ENCODE data around the gene ERICH6B. TPM values are rescaled to one million over a fixed set of nuclear protein-coding genes. Genes with fewer than 3 reads are reported as not detected.

ERICH6B gene
- total RNA-seq, 1 experiment from 2014 or later = not detected

DNA sequence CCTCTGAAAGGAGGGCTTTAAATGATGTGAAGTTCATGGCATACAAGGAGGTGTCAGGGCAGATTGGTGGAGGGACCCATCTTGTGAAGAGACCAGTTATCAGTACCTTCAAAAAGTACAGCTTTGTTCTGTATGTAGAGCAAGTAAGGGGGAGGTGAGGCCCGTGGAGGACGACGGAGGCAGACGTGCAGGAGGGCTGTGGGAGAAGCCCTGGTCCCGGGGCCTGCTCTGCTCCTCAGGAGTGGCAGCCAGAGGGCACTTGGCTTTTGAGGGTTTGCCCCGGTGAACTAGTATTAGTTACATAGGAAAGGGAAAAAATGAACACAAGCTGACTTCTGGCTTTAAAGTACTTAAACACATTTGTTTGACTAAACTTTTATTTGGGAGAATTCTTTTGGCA, 108.7 kb downstream of the ERICH6B start:
- H3K4me1 ChIP-seq (ENCODE audit: insufficient read depth, low read length) = peaks cover 7% of the 10 kb centered on the region
- ChIA-PET CTCF (no interaction called here), POLR2A (ENCODE audit: unreplicated experiment) (interaction anchor here (0.7 kb wide), 1 partner anchor 43 kb away, joined by 3 read pairs; no protein-coding TSS in a partner anchor)
- intact Hi-C loops (cut with micrococcal nuclease) = no loop called here
- no peaks in the 10 kb centered on the region for H3K9me2 ChIP-seq (replicated peaks; ENCODE audit: low read length)
- no peaks in the 10 kb centered on the region for H4K20me1 ChIP-seq (ENCODE audit: low read length)
- no peak overlapping the region for H3K9ac ChIP-seq (ENCODE audit: low read length)
- H3K79me2 ChIP-seq (ENCODE audit: low read length) = peaks cover 9% of the 10 kb centered on the region
- peaks cover 26% of the 10 kb centered on the region; the same call in 1 of the 2 replicates for H3K36me3 ChIP-seq (ENCODE audit: low read depth, low read length)
- peaks cover 2% of the 10 kb centered on the region for H3F3A ChIP-seq (ENCODE audit: low read length, unreplicated experiment)
- ATAC-seq (no peak), DNase-seq (no peak)
- H2AFZ ChIP-seq (ENCODE audit: low read length) = no peak overlapping the region
- H3K9me3 ChIP-seq (ENCODE audit: low read length) = no peaks in the 10 kb centered on the region
- H3K27ac ChIP-seq (ENCODE audit: low read length) = no peak overlapping the region
- BruUV-seq (replicated peaks) = no TSS peak
- TF ChIP-seq, protein P1, sequence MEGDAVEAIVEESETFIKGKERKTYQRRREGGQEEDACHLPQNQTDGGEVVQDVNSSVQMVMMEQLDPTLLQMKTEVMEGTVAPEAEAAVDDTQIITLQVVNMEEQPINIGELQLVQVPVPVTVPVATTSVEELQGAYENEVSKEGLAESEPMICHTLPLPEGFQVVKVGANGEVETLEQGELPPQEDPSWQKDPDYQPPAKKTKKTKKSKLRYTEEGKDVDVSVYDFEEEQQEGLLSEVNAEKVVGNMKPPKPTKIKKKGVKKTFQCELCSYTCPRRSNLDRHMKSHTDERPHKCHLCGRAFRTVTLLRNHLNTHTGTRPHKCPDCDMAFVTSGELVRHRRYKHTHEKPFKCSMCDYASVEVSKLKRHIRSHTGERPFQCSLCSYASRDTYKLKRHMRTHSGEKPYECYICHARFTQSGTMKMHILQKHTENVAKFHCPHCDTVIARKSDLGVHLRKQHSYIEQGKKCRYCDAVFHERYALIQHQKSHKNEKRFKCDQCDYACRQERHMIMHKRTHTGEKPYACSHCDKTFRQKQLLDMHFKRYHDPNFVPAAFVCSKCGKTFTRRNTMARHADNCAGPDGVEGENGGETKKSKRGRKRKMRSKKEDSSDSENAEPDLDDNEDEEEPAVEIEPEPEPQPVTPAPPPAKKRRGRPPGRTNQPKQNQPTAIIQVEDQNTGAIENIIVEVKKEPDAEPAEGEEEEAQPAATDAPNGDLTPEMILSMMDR (conservative IDR thresholded peaks at IDR 0.05; ENCODE audit: low read depth, low read length) = no peak
- TF ChIP-seq EZH2 (IDR thresholded peaks at IDR 0.05; ENCODE audit: low read length, unreplicated experiment) (no peak), EZH2phosphoT487 (IDR thresholded peaks at IDR 0.05; ENCODE audit: borderline replicate concordance, low read length) (no peak)
- H3K4me3 ChIP-seq (ENCODE audit: low read length) = no peak overlapping the region
- H3K4me2 ChIP-seq (ENCODE audit: low read length) = no peak overlapping the region
- H3K27me3 ChIP-seq (ENCODE audit: low read length) = no peaks in the 10 kb centered on the region

DNA sequence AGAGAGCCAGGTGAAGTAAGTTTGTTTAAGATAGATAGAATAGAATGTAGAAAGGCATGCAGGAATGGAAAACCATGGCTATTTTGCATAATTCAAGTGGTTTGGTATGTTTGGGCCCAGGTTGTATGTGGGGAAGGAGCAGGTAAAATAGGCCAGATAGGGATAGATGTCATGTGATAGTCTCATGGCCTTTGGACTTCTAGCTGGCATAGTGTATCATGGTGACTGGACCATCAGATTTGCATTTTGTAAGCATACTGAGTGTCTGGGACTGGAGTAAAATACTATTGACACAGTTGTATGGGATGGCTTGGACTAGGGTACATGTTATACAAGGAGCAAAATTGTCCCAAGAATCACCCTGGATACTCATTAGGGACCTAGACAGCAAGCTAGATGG, 111.9 kb downstream of the ERICH6B start:
- no peak overlapping the region for H3K9ac ChIP-seq (ENCODE audit: low read length)
- ATAC-seq (no peak), DNase-seq (no peak)
- H3K79me2 ChIP-seq (ENCODE audit: low read length) = peaks cover 9% of the 10 kb centered on the region
- no peaks in the 10 kb centered on the region for H3F3A ChIP-seq (ENCODE audit: low read length, unreplicated experiment)
- H3K4me3 ChIP-seq (ENCODE audit: low read length) = no peak overlapping the region
- no TSS peak for BruUV-seq (replicated peaks)
- H3K4me1 ChIP-seq (ENCODE audit: insufficient read depth, low read length) = peaks cover 22% of the 10 kb centered on the region
- intact Hi-C loops (cut with micrococcal nuclease) = no loop called here
- H4K20me1 ChIP-seq (ENCODE audit: low read length) = no peaks in the 10 kb centered on the region
- H3K4me2 ChIP-seq (ENCODE audit: low read length) = no peak overlapping the region
- no peaks in the 10 kb centered on the region for H3K9me3 ChIP-seq (ENCODE audit: low read length)
- no peak overlapping the region for H2AFZ ChIP-seq (ENCODE audit: low read length)
- POLR2A ChIA-PET (ENCODE audit: unreplicated experiment) = no interaction called here
- peaks cover 31% of the 10 kb centered on the region for H3K36me3 ChIP-seq (ENCODE audit: low read depth, low read length)
- H3K9me2 ChIP-seq (replicated peaks; ENCODE audit: low read length) = no peaks in the 10 kb centered on the region
- TF ChIP-seq, protein P1 (conservative IDR thresholded peaks at IDR 0.05; ENCODE audit: low read depth, low read length) = no peak
- TF ChIP-seq EZH2 (IDR thresholded peaks at IDR 0.05; ENCODE audit: low read length, unreplicated experiment) (no peak), EZH2phosphoT487 (IDR thresholded peaks at IDR 0.05; ENCODE audit: borderline replicate concordance, low read length) (no peak)
- no peak overlapping the region for H3K27ac ChIP-seq (ENCODE audit: low read length)
- H3K27me3 ChIP-seq (ENCODE audit: low read length) = no peaks in the 10 kb centered on the region
- CTCF ChIA-PET = no interaction called here

DNA sequence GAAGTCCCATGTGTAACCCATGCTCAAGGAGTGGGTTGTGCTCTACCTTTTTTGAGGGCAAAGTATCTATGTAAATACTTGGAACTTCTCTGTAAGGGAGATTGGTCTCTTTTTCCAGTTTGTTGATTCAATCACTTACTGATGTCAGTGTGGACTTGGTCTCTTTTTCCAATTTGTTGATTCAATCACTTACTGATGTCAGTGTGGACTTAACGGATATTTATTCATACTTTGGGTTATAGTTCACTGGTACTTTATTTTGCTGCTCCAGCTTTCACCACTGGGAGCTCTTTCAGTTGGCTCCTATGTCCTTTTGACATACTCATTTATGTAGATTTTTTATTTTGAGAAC, 114.4 kb downstream of the ERICH6B start:
- Histone ChIP-seq H2AFZ (ENCODE audit: low read length) (no peak overlapping the region), H3K36me3 (ENCODE audit: low read depth, low read length) (peaks cover 42% of the 10 kb centered on the region), H4K20me1 (ENCODE audit: low read length) (no peaks in the 10 kb centered on the region), H3K27ac (ENCODE audit: low read length) (peak overlapping the region; percentile 83), H3K9me2 (replicated peaks; ENCODE audit: low read length) (no peaks in the 10 kb centered on the region), H3K4me2 (ENCODE audit: low read length) (peak overlapping the region; percentile 64), H3K27me3 (ENCODE audit: low read length) (no peaks in the 10 kb centered on the region), H3F3A (ENCODE audit: low read length, unreplicated experiment) (no peaks in the 10 kb centered on the region), H3K9ac (ENCODE audit: low read length) (no peak overlapping the region), H3K4me3 (ENCODE audit: low read length) (no peak overlapping the region), H3K9me3 (ENCODE audit: low read length) (no peaks in the 10 kb centered on the region), H3K79me2 (ENCODE audit: low read length) (peaks cover 9% of the 10 kb centered on the region), H3K4me1 (ENCODE audit: insufficient read depth, low read length) (peaks cover 29% of the 10 kb centered on the region)
- ChIA-PET CTCF (no interaction called here), POLR2A (ENCODE audit: unreplicated experiment) (interaction anchor here (0.6 kb wide), 1 partner anchor 142 kb away, joined by 3 read pairs; no protein-coding TSS in a partner anchor)
- DNase-seq (no peak), ATAC-seq (no peak)
- TF ChIP-seq, protein P1 (conservative IDR thresholded peaks at IDR 0.05; ENCODE audit: low read depth, low read length) = no peak
- intact Hi-C loops (cut with micrococcal nuclease) = no loop called here
- BruUV-seq (replicated peaks) = TSS peak; percentile 29
